Airway epithelial cell (primary cell): ENCODE measurements around the gene NACA2. TPM values are rescaled to one million over a fixed set of nuclear protein-coding genes. Genes with fewer than 3 reads are reported as not detected.

Source experiments
- total RNA-seq: library from RNA; depleted of rRNA; stranded (reverse); fragments of >200 nt; gene quantifications from 2 replicates; pipeline ENCODE4 v1.2.3, GENCODE V29; 2015

NACA2 gene
- not detected in 2 replicates for total RNA-seq

DNA sequence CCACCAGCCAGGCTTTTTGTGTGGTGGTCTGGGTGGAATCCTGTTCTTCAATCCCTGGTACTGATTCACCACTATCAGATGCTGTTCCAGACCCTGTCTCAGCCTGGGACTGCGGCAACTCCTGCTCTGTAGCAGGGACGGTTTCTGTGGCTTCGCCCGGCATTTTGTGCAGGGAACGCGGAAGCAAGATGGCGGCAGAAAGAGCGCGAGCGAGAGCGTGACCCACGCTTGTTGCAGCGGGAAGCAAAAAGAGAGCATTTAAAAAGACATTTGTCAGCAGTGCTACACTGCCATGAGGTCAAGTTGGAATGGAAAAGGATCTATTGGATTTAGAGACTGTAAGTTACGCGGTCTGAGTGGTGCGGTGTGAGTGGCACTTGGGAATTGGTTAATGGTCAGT is at the start of gene NACA2:
Gene NACA2 (minus strand): TSS at position 202 of the 400 bp plus-strand sequence. CDS start 39 bp downstream, at position 163.

Other genes starting within 250 kb of the NACA2 start
- gene TBX2, start 191.4 kb downstream of the NACA2 start, total RNA-seq: 0.88 and 1.4 TPM in 2 replicates
- not detected in 2 replicates for gene TBX4, start 138.8 kb downstream of the NACA2 start, total RNA-seq